ENCODE measurements around the gene PCBD1.
"Not testable (repeated sequence)": the region's sequence is repeated elsewhere in the genome, so short reads cannot be mapped to it uniquely, and the experiment has no call there.

PCBD1 gene

DNA sequence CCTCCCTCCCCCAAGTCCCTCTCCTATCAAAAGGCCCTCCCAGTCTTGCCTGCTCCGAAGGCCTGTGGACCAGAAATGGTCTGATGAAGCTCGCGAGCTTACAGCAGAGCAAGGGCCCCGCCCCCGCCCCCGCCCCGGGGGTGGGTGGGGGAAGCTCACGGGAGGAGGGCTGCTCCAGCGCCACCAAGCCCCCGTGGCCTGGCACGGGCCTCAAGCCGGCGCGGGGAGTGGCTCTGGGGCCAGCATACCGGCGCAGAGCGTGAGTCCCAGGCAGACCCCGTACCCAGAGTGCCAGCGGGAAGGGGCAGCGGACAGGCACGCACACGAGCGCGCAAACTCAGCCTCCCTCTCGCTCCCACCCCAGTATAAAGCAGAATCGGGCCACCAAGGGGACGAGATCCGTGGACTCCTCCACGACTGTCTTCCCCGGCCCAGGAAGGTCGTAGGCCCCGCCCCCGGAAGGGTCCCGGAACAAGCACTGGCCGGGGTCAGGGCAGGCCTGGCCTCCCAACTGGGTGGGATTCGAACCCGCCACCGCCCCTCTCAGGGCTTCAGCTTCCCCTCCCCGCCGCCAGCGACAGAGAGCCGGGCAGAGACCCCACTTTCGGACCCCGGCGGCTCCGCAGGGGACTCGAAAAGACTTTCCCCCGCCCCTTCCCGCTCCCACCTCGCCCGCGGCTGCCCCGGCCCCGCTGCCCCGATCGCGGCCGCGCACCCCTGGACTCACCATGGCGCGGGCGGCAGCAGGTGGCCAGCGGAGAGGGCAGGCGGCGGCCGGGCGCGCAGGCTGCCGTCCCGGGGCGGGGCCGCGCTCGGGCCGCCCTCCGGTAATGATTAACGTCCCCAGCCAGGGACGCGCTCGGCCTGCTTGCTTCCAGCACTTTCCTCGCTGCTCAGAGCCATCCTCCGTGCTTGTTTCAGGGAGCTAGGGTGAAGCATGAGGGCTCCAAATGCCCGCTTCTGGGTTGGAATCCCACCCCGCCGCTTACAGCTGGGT lies at the start of gene PCBD1:
Gene PCBD1, minus strand, starts transcription at position 762 of the 997 bp plus-strand sequence. Its CDS starts 32 bp downstream, at position 730.
- peak; percentile 38 for DNase-seq

GRCh38 chr10:70937661-70938060 lies 49.3 kb upstream of the PCBD1 start:
- DNase-seq: no peak

- no peak for DNase-seq
These were observed 47.7 kb upstream of the PCBD1 start for GRCh38 chr10:70936111-70936510.

- DNase-seq: no peak
These were observed 47.3 kb upstream of the PCBD1 start for GRCh38 chr10:70935631-70936030.

DNA sequence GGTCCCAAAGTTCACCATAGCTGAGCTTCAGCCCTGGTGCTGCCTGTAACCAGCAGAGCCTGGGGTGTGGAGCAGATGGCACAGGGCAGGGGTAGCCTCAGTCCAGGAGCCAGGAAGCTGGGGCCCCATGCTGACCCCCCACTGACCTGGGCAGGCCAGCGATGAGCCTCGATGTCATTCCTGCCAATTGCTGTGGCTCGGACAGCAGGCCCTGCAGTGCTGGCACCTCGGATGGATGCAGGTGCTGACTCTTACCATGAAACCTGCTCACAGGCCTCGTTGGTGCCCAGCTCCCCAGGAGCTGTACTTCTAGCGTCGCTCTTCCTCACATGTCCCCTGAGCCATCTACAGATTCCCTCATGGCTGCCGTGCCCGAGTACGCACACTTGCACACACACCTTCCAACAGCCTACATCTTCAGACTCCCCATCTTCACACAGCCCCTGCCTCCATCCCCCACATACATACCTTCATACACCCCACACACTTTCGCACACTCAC lies 46.8 kb upstream of the PCBD1 start:
- DNase-seq: no peak

- DNase-seq: no peak
These were observed 46.3 kb upstream of the PCBD1 start for GRCh38 chr10:70934701-70935100.

DNA sequence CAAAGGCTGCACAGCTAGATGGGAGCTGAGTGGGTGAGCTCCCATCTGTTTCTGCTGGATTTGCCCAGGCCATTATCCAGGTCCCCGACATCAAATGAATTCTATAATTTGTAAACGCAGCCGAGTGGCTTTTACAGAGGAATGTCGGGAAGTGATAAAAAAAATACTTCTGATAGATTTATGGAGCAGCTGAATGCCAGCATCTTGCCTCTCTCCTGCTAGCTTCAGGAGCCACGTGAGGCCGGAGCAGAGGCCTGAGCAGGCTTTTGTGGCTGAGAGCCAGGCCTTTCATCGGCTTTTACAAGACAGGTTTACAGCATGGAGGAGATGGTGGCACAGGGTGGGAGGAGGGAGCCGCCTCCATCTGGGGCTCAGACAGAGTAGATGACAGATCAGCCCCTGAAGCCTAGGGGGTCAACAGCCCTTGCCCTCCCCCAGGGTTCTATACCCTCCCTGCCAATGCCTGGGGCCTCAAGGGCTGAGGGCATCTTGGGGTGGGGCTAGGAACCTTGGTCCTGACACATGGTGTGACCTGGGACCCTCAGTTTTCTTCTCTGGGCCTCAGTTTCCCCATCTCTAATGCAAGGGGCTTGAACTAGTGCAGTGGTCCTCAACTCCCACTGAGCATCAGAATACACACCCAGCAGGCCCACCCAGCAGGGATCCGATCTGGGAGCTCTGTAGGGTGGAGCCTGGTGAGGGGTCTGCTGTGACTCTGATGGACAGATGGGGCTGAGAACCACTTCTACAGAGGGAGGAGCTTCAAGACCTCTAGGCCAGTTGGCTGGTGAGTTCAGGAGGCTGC lies 44.2 kb upstream of the PCBD1 start:
- DNase-seq: no peak

DNA sequence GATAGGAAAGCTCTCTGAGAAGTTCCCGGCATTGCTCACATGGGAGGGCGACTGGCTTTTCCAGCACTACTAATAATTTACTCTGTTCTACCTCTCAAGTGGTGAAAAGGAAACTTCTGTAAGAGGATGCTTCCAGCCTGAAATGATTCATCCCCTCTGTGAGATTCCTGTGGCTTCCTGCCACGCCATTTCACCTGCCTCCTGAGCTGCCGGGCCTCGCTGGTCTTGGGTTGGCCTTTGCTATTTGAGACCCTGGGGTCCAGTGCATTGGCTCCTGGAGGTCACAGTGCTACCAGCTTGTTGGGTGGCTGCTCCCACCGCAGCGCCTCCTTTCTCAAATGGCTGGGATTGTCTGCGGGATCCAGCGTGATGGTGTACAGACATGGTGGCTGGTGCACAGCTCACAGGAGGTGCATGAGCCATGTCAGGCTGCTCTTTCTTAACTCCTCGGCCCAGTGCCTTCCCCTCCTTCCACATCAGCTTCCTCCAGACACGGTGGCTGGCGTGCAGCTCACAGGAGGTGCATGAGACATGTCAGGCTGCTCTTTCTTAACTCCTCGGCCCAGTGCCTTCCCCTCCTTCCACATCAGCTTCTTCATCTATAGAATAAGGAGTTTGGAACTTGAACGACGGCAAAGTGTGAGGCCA lies 42.9 kb upstream of the PCBD1 start:
- no peak for DNase-seq

- no peak for DNase-seq
These were observed 42.1 kb upstream of the PCBD1 start for GRCh38 chr10:70930263-70931000.

DNA sequence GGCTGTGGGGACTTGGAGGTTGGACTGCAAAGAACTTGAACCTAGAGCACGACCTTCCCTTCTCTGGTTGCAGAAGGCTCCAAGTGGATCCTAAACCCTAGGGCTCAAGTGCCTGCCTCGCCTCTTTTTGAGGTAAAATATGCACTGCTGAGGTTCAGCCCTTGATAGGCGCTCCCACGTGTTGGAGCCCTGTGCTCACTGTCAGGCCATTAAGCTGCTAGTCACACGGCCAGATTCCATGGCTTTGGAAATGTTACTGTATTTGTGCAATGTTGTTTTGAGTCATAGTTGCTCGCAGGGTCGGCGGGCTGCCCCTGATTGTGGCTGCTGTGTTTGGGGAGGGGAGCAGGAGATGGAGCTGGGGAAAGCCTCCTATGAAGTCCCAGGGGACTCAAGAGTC lies 39.8 kb upstream of the PCBD1 start:
- DNase-seq: no peak

GRCh38 chr10:70927189-70927943 lies 39.0 kb upstream of the PCBD1 start:
- DNase-seq: no peak

DNA sequence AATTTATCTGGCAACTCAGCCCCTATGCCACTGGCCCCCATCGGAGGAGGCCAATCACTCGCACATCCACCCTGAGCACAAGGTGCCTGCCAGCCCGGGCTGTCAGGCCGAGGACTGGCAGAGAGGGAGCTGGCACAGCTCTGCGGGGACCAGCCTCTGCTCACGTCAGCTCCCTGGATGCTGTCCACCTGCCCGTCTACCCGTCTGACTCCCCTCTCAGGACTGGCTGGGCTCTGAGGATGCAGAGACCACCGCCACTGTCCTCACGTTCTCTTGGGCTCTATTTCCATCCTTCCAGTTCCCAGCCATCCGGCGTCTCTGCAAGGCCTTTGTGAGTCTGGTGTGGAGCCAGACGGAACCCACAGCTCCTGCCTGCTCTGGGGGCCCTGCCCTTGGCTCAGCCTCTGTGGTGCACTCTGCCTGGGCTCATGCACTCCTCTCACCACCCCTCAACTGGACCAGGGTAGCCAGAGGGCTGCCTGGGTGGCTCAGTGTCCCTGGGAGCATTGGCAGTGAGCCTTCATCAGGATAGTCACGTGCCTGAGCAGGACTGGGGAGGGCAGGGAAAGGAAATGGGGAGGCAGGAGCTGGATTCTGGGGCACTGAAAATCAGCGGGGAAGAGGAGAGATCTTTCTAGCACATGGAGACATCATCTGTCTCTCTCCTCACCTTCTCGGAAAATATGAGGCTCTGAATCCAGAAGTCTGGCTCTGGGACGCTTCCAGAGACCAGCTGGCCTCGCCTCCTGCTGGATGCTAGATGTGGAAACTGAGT lies 38.0 kb upstream of the PCBD1 start:
- no peak for DNase-seq

DNA sequence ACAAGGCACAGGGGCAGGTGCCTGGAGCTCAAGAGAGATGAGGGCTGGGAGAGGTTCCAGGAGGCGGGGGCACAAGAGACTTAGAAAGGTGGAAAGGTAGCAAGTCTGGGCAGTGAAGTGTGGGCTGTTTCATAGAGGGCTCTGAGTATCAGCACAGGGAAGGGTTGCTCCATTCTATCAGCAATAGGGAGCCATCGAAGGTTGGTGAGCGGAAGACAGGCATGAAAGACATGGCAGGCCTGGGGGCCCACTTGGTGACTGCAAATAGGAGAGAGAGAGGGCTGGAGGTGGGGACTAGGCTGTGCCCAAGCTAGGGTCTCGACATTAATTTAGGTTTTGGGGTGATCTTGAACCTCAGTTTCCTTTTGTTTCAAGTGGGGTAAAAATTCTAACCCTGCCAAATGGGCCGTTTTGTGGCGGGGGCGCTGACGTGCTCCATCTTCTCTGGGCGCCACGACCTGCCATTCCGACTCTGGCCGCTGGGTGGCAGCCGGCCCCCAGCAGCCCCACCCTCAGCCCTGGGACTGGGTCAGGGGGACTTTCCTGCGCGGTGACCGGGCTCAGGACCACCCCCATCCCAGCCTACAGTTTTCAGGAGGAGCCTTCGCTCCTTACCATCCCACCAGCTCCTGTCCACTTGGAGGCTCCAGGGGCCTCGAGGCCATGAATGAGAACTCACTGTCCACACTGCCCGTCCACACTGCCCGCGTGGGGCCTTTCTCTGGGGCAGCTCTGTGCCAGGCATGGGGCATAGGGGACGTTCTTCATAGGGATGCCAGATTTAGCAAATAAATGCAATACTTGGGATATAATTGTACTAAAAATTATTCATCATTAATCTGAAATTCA lies 37.2 kb upstream of the PCBD1 start:
- DNase-seq: no peak

DNA sequence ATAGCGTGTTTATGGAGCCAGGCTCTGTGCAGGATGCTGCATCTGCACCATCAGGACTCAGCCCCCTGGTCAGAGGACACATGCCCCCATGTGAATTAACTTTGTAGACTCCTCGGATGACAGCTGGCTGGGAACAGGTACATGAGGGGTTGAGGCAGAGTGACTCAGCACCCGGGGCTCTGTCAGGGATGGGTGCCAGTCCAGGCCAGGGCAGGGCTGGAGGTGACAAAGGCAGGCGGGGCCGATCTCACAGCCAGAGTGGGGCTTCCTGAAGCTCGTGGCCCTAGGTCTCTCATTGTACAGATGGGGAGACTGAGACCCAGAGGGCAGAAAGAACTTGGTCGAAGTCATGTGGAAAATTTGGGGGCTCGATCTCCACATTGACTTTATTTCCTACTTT lies 35.3 kb upstream of the PCBD1 start:
- DNase-seq: no peak

GRCh38 chr10:70921285-70921684 lies 32.9 kb upstream of the PCBD1 start:
- no peak for DNase-seq

- DNase-seq: no peak
These were observed 32.2 kb upstream of the PCBD1 start for GRCh38 chr10:70920519-70920918.

DNA sequence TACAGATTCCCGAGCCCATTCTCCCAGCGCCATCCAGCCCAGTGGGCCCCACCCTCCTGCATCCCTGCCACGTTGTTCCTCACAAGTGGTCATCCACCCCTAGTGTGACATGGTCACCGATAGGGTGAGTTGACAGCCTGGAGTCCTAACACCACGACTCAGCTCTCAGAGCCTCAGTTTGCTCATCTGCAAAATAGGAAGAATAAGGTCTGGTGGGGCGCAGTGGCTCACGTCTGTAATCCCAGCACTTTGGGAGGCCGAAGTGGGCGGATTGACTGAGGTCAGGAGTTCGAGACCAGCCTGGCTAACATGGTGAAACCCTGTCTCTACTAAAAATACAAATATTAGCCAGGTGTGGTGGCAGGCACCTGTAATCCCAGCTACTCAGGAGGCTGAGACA lies 31.5 kb upstream of the PCBD1 start:
- not testable (repeated sequence) for DNase-seq

- peak; percentile 16 for DNase-seq
These were observed 30.6 kb upstream of the PCBD1 start for GRCh38 chr10:70918851-70919530.

DNA sequence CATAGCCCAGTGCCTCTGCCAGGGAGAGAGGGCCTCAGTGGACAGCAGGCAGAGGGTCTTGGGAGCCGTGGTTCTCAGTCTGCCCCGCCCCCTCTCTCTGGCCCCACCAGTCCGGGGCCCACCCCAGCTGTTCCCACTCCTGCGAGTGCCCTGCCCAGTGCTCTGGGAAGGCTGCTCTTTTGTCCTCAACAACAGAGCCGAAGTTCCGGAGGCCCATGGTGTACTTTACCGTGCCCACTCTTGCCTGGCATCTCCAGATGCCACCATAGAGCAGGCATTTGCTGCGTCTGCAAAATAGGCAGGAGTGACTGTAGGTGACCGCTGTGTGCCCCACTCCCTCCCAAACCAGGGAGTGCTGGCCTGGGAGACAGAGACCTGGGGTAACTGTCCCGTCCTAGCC lies 29.3 kb upstream of the PCBD1 start:
- DNase-seq: no peak
